Parathyroid adenoma (tissue), 2 donors: ENCODE measurements around the gene IL17A.

Experiments used
- H2AFZ ChIP-seq: fragments of 300-600 bp; sonication (generic); one replicate; pipeline ENCODE4 v1.7.0; 2017; ENCODE audit warnings: antibody characterized with exemption, mild to moderate bottlenecking
- H3K27ac ChIP-seq: fragments of 300-600 bp; sonication (generic); one replicate; pipeline ENCODE4 v1.7.0; 2017
- H3K27me3 ChIP-seq: fragments of 300-600 bp; sonication (generic); one replicate; pipeline ENCODE4 v1.7.0; 2017; ENCODE audit warnings: low read length; ENCODE audit not compliant: control insufficient read depth, insufficient read depth
- H3K36me3 ChIP-seq: fragments of 300-600 bp; sonication (generic); one replicate; pipeline ENCODE4 v1.7.0; 2017; ENCODE audit warnings: low read length; ENCODE audit not compliant: control insufficient read depth, insufficient read depth
- H3K4me1 ChIP-seq: fragments of 300-600 bp; sonication (generic); one replicate; pipeline ENCODE4 v1.7.0; 2017; ENCODE audit warnings: control low read depth
- H3K4me2 ChIP-seq: fragments of 300-600 bp; sonication (generic); one replicate; pipeline ENCODE4 v1.7.0; 2017; ENCODE audit warnings: low read length
- H3K4me3 ChIP-seq: fragments of 300-600 bp; sonication (generic); one replicate; pipeline ENCODE4 v1.7.0; 2017; ENCODE audit warnings: low read depth, low read length
- H3K79me2 ChIP-seq: fragments of 300-600 bp; sonication (generic); one replicate; pipeline ENCODE4 v1.7.0; 2017; ENCODE audit warnings: control low read depth
- H3K9ac ChIP-seq: fragments of 300-600 bp; sonication (generic); one replicate; pipeline ENCODE4 v1.7.0; 2017; ENCODE audit warnings: mild to moderate bottlenecking
- H3K9me3 ChIP-seq: fragments of 300-600 bp; sonication (generic); one replicate; pipeline ENCODE4 v1.7.0; 2017; ENCODE audit warnings: low read length; ENCODE audit not compliant: control insufficient read depth
- CTCF ChIP-seq: fragments of 300-600 bp; sonication (generic); IDR thresholded peaks from one replicate; pipeline ENCODE4 v1.7.0; 2017; ENCODE audit warnings: antibody characterized with exemption, mild to moderate bottlenecking
- donor health status: primary hyperparathyroidism.

IL17A gene

GRCh38 chr6:52141596-52141995 lies 44.6 kb upstream of the IL17A start:
- H3K4me3 ChIP-seq: no peak overlapping the region
- H3K9ac ChIP-seq: no peak overlapping the region
- H2AFZ ChIP-seq: no peak overlapping the region
- peaks cover 5% of the 10 kb centered on the region for H3K4me1 ChIP-seq
- no peaks in the 10 kb centered on the region for H3K36me3 ChIP-seq
- TF ChIP-seq CTCF: no peak
- no peaks in the 10 kb centered on the region for H3K79me2 ChIP-seq
- H3K9me3 ChIP-seq: no peaks in the 10 kb centered on the region
- H3K27ac ChIP-seq: no peak overlapping the region
- H3K4me2 ChIP-seq: no peak overlapping the region
- no peaks in the 10 kb centered on the region for H3K27me3 ChIP-seq

- Histone ChIP-seq H3K9me3 (no peaks in the 10 kb centered on the region), H3K27me3 (no peaks in the 10 kb centered on the region), H3K27ac (no peak overlapping the region), H3K9ac (no peak overlapping the region), H3K4me1 (peaks cover 5% of the 10 kb centered on the region), H3K4me3 (no peak overlapping the region), H3K79me2 (no peaks in the 10 kb centered on the region), H3K4me2 (no peak overlapping the region), H2AFZ (no peak overlapping the region), H3K36me3 (no peaks in the 10 kb centered on the region)
- no peak for TF ChIP-seq CTCF
Observed at GRCh38 chr6:52142556-52142955, 43.6 kb upstream of the IL17A start.

- no peaks in the 10 kb centered on the region for H3K79me2 ChIP-seq
- H3K4me2 ChIP-seq: no peak overlapping the region
- TF ChIP-seq CTCF: no peak
- H2AFZ ChIP-seq: no peak overlapping the region
- no peaks in the 10 kb centered on the region for H3K9me3 ChIP-seq
- no peak overlapping the region for H3K4me3 ChIP-seq
- no peak overlapping the region for H3K27ac ChIP-seq
- peaks cover 5% of the 10 kb centered on the region for H3K4me1 ChIP-seq
- no peaks in the 10 kb centered on the region for H3K36me3 ChIP-seq
- no peaks in the 10 kb centered on the region for H3K27me3 ChIP-seq
- H3K9ac ChIP-seq: no peak overlapping the region
Observed at GRCh38 chr6:52143551-52143950, 42.6 kb upstream of the IL17A start.

GRCh38 chr6:52144196-52145076 lies 41.7 kb upstream of the IL17A start:
- Histone ChIP-seq H3K9ac (no peak overlapping the region), H2AFZ (no peak overlapping the region), H3K4me2 (no peak overlapping the region), H3K27me3 (no peaks in the 10 kb centered on the region), H3K4me1 (peaks cover 5% of the 10 kb centered on the region), H3K4me3 (no peak overlapping the region), H3K9me3 (no peaks in the 10 kb centered on the region), H3K36me3 (no peaks in the 10 kb centered on the region), H3K79me2 (no peaks in the 10 kb centered on the region), H3K27ac (no peak overlapping the region)
- TF ChIP-seq CTCF: no peak
